Vagina (tissue), 2 donors: ENCODE data around the gene HK3. TPM values are rescaled to one million over a fixed set of nuclear protein-coding genes. Genes with fewer than 3 reads are reported as not detected.

ENCODE experiments used
- DNase-seq, 2 donors: peaks; one replicate each; pipeline ENCODE4 v3.0.0-alpha.2; 2017; ENCODE audit errors: extremely low spot score in 2 of 2
- H3K27ac ChIP-seq: fragments of 200-600 bp; sonication (generic); one replicate; pipeline ENCODE4 v1.5.1; 2019
- H3K27me3 ChIP-seq: fragments of 200-600 bp; sonication (generic); one replicate; pipeline ENCODE4 v1.5.1; 2019
- H3K36me3 ChIP-seq, 2 donors: fragments of 200-600 bp; sonication (generic); one replicate each; pipeline ENCODE4 v1.5.1; 2017 to 2019
- H3K4me1 ChIP-seq: fragments of 200-600 bp; sonication (generic); one replicate; pipeline ENCODE4 v1.5.1; 2019
- H3K4me3 ChIP-seq, 2 donors: fragments of 200-600 bp; sonication (generic); 1 replicate in 1 of 2; 2 replicates in 1 of 2; pipeline ENCODE4 v1.5.1; 2016 to 2019
- H3K9me3 ChIP-seq: fragments of 200-600 bp; sonication (generic); one replicate; pipeline ENCODE4 v1.5.1; 2019
- CTCF ChIP-seq, 3 experiments: fragments of 450-650 bp in 2 of 3; fragments of 200-600 bp in 1 of 3; sonication (generic) in 1 of 3; IDR thresholded peaks; one replicate each; pipeline ENCODE4 v1.5.1; 2017 to 2019; ENCODE audit warnings: antibody characterized with exemption in 3 of 3, mild to moderate bottlenecking in 2 of 3, moderate library complexity in 2 of 3
- POLR2A ChIP-seq, 2 donors: fragments of 450-650 bp; IDR thresholded peaks; one replicate each; pipeline ENCODE4 v1.6.1; 2017; ENCODE audit warnings: antibody characterized with exemption in 2 of 2, mild to moderate bottlenecking in 2 of 2, moderate library complexity in 2 of 2
- POLR2AphosphoS5 ChIP-seq, 2 donors: sonication (generic); formaldehyde crosslinking; IDR thresholded peaks; one replicate each; pipeline ENCODE4 v1.9.0; 2017; ENCODE audit warnings: antibody characterized with exemption in 2 of 2, mild to moderate bottlenecking in 2 of 2, low read depth in 1 of 2; ENCODE audit not compliant: insufficient read depth in 1 of 2
- intact Hi-C: fragments of 100-400 bp; cut with DNase I; formaldehyde crosslinking; loops from one replicate; pipeline ENCODE4 v1.15.1; 2023
- total RNA-seq: library from RNA; depleted of rRNA; stranded (reverse); fragments of >200 nt; gene quantifications from one replicate; pipeline ENCODE4 v1.2.3, GENCODE V29; 2016

Gene HK3
- 7.4 TPM for total RNA-seq

GRCh38 chr5:176899296-176899891 lies at the start of gene HK3:
TSS of gene HK3 (minus strand) at chr5:176899346. CDS start at chr5:176896159, 3,187 bp downstream.
- Histone ChIP-seq H3K27ac (no peak within 1 kb of the TSS), H3K36me3 (peaks cover 0 to 8% of the 10 kb centered on the region in 2 donors), H3K4me3 (no peak within 1 kb of the TSS), H3K9me3 (no peaks in the 10 kb centered on the region), H3K27me3 (no peaks in the 10 kb centered on the region), H3K4me1 (no peaks in the 10 kb centered on the region)
- intact Hi-C loops, result no loop called here
- TF ChIP-seq POLR2A (IDR thresholded peaks at IDR 0.05), result no peak
- DNase-seq, result no peak

- DNase-seq, result no peak
- no peak overlapping the region for H3K4me3 ChIP-seq
- no peaks in the 10 kb centered on the region for H3K27me3 ChIP-seq
- no peaks in the 10 kb centered on the region for H3K4me1 ChIP-seq
- H3K9me3 ChIP-seq, result no peaks in the 10 kb centered on the region
- no peak overlapping the region for H3K27ac ChIP-seq
- intact Hi-C loops, result no loop called here
- H3K36me3 ChIP-seq, result peaks cover 0 to 36% of the 10 kb centered on the region in 2 donors
- no peak for TF ChIP-seq POLR2A (IDR thresholded peaks at IDR 0.05)
- TF ChIP-seq POLR2AphosphoS5 (IDR thresholded peaks at IDR 0.05; ENCODE audit: insufficient read depth in 1 of 2, low read depth in 1 of 2), result no peak
- no peak for TF ChIP-seq CTCF (IDR thresholded peaks at IDR 0.05)
Observed at GRCh38 chr5:176948458-176948857, 49.3 kb upstream of the HK3 start.

GRCh38 chr5:176947847-176948246 lies 48.7 kb upstream of the HK3 start:
- Histone ChIP-seq H3K27ac (no peak overlapping the region), H3K4me3 (no peak overlapping the region), H3K27me3 (no peaks in the 10 kb centered on the region), H3K9me3 (no peaks in the 10 kb centered on the region), H3K4me1 (no peaks in the 10 kb centered on the region), H3K36me3 (peaks cover 0 to 39% of the 10 kb centered on the region in 2 donors)
- intact Hi-C loops, result no loop called here
- TF ChIP-seq POLR2AphosphoS5 (IDR thresholded peaks at IDR 0.05; ENCODE audit: insufficient read depth in 1 of 2, low read depth in 1 of 2) (no peak), CTCF (IDR thresholded peaks at IDR 0.05) (no peak), POLR2A (IDR thresholded peaks at IDR 0.05) (no peak)
- DNase-seq, result no peak

GRCh38 chr5:176944268-176944667 lies 45.1 kb upstream of the HK3 start:
- DNase-seq, result no peak
- intact Hi-C loops, result no loop called here
- Histone ChIP-seq H3K9me3 (no peaks in the 10 kb centered on the region), H3K4me3 (no peak overlapping the region), H3K36me3 (peaks cover 0 to 32% of the 10 kb centered on the region in 2 donors), H3K27me3 (no peaks in the 10 kb centered on the region), H3K4me1 (no peaks in the 10 kb centered on the region), H3K27ac (no peak overlapping the region)
- TF ChIP-seq CTCF (IDR thresholded peaks at IDR 0.05), result no peak
- TF ChIP-seq POLR2A (IDR thresholded peaks at IDR 0.05), result no peak
- no peak for TF ChIP-seq POLR2AphosphoS5 (IDR thresholded peaks at IDR 0.05; ENCODE audit: insufficient read depth in 1 of 2, low read depth in 1 of 2)

- peaks cover 0 to 27% of the 10 kb centered on the region in 2 donors for H3K36me3 ChIP-seq
- no peak for DNase-seq
- H3K27me3 ChIP-seq, result no peaks in the 10 kb centered on the region
- no peak overlapping the region for H3K27ac ChIP-seq
- TF ChIP-seq POLR2A (IDR thresholded peaks at IDR 0.05), result no peak
- no peak for TF ChIP-seq CTCF (IDR thresholded peaks at IDR 0.05)
- no peak for TF ChIP-seq POLR2AphosphoS5 (IDR thresholded peaks at IDR 0.05; ENCODE audit: insufficient read depth in 1 of 2, low read depth in 1 of 2)
- no peak overlapping the region for H3K4me3 ChIP-seq
- intact Hi-C loops, result no loop called here
- H3K4me1 ChIP-seq, result no peaks in the 10 kb centered on the region
- no peaks in the 10 kb centered on the region for H3K9me3 ChIP-seq
Observed at GRCh38 chr5:176943816-176944215, 44.7 kb upstream of the HK3 start.
